HG02623 (cell line): Measurements from ENCODE around the gene GSTO1.
A peak's percentile ranks its signal among the peaks of the same experiment; 100 is the strongest.

ENCODE experiments used
- ATAC-seq: cut with Tn5 transposase; IDR thresholded peaks from one replicate; pipeline ENCODE4 v1.9.1; 2021; ENCODE audit warnings: moderate library complexity; ENCODE audit not compliant: unreplicated experiment

Gene GSTO1

DNA sequence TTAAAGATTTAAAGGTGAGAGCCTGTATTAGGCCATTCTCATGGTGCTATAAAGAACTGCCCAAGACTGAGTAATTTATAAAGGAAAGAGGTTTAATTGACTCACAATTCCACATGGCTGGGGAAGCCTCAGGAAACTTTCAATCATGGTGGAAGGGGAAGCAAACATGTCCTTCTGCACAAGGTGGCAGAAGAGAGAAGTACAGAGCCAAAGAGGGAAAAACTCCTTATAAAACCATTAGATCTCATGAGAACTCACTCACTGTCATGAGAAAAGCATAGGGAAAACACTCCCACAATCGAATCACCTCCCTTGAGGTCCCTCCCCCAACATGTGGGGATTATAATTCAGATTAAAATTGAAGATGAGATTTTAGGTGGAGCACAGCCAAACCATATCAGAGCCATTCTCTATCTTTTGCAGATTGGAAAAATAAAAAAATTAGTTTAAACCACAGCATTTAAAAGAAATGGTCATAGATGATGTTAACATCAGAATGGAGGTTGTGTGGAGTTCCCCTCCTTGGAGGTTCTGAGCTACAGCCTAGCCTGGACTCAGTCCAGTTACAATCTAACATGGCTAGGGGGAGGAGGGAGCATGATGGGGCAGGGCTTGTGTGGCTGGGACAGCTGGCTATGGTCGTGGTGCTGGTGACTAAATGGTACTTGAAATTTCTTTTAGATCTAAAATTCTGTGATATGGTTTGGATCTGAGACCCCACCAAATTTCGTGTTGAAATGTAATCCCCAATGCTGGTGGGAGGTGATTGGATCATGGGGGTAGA, 47.4 kb downstream of the GSTO1 start:
- ATAC-seq: no peak

DNA sequence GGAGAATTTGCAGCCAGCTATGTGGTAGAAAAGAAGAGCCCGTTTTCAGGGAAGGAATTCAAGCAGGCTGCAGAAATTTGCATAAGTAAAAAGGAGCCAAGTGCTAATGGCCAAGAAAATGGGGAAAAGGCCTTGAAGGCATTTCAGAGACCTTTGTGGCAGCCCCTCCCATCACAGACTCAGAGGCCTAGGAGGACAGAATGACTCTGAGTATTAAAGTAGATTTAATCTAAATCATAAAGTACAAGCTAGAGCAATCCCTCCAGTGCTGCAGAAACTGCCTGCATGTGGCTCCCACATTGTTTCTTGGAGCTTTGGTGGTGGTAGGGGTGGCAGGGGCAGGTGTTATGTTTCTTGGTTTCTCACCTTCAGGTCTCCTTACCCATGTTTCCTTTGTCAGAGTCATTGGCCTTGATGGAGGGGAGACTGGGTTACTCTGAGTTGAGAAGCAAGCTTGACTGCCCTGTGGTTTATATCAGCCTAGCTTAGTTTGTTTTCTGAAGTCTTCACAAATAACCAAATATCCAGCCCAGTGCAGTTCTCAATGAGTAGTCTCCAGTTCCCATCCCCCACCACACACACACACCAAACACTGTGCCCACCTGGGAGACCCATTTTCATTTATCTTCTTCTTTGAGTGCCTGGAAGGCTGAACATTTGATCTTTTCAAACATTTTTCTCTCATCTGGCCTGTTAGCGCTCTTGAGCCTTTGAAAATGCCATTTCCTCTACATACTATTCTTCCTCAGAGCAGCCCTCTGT, 49.1 kb downstream of the GSTO1 start:
- no peak for ATAC-seq

DNA sequence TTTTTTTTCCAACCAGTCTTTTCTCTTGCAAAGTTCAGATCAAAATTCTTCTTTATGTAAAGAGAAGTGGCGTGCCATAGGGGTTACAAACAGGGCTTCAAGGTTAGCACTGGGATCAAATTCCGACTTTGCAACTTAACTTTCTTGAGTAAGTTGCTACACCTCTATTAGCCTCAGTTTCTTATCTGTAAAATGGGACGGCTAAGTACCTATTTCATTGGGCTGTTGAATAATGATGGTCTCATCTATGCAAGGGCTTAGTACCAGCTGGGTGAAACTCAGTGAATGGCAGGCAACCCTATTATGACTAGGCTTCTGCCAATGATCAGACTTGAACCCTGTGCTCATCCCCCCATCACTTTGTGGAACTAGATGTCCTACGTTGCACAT, 49.7 kb downstream of the GSTO1 start:
- ATAC-seq: no peak

DNA sequence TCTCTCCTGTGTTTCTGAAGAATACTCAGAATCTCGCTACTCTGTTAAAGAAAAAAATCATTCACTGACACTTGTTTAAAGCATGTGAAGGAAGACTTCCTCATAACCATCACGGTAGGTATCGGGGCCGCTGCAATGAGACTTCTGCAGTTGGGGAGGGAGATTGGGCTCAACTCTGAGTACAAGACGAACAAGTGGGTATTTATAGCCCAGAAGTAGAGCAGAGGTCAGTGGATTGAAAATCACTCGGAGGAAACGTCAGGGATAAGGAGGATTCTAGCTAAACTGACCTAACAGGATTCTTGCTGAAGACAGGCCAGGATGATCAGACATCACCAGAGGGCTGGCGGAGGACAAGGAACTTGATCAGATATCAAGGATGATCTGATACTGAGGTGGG, 50.2 kb downstream of the GSTO1 start:
- no peak for ATAC-seq

DNA sequence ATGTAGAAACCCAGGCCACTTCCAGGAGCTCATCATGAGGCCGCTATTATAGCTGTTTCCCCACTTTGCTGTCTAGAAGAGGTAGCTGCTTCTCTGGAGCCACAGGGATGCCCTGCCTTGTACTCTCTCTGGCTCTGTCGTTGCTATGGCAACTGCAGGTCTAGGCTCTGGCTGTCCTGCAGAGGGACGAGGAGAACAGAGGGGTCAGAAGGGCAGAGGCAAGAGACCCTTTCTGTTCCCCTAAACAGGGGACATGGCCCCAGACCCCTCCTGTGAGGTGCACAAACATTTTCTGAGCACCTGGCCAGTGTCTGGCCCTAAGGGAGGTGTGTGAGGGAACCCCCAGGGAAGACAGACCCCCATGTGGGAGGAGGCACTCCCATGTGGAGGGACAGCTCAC, 52.2 kb downstream of the GSTO1 start:
- ATAC-seq: no peak

DNA sequence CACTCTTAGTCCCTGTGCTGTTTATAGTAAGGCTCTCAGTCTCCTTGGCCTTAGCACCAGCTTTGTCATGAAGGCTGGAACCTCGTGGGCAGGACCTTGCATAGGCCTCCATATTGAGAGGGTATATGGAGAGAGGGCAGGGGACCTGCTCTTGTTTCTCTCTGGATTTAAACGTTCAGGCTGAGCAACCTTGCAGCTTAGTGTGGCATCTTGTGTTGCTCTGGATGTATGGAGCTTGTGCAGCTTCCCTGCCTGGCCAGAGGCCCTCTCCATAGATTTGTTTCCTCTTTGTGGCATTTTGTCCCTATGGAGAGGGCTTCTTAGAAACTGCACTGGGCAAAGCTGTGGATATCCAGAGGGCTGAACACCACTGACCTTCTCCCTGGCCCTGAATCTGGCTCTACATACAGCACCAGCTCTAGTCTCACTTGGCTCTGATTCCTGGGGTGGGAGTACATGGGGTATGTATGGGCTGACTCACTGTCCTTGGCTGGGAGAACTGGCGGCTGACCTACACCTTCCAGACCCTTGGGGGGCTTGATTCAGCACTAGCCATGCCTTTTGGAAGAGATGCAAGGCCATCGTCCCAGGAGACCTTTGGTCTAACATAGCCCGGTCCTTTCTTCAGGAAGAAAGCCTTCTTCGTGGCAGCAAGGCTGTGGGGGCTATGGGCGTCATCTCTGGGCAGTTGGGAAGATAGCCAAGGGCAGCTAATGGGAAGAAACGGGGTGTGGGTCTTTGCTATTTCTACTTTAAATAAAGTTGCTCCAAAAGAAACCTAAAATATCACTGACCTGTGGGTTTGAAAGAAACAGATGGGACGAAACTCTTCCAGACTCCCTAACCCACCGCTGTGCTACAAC, 53.1 kb downstream of the GSTO1 start:
- ATAC-seq: no peak

DNA sequence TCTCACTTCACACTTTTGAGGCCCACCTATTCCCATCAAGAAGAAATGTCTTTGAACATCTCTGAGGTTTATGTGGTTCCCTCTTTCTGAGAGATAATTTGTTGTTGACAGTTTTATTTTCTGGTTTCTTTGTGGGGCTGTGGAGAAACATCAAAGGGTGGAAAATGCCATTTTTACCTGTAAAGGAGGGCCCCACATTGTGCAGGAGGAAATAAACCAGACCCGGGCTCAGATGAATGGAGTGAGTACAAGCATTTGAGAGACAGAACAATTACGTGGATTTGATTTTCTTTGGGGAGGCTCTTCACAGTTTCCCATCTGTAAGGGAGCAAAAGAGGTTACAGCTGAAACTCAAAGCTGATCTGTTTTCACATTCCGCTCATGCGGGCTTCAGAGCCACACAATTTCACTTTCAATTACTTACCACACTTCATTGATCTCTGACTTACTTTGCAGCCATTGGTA, 53.8 kb downstream of the GSTO1 start:
- peak; percentile 66 for ATAC-seq

DNA sequence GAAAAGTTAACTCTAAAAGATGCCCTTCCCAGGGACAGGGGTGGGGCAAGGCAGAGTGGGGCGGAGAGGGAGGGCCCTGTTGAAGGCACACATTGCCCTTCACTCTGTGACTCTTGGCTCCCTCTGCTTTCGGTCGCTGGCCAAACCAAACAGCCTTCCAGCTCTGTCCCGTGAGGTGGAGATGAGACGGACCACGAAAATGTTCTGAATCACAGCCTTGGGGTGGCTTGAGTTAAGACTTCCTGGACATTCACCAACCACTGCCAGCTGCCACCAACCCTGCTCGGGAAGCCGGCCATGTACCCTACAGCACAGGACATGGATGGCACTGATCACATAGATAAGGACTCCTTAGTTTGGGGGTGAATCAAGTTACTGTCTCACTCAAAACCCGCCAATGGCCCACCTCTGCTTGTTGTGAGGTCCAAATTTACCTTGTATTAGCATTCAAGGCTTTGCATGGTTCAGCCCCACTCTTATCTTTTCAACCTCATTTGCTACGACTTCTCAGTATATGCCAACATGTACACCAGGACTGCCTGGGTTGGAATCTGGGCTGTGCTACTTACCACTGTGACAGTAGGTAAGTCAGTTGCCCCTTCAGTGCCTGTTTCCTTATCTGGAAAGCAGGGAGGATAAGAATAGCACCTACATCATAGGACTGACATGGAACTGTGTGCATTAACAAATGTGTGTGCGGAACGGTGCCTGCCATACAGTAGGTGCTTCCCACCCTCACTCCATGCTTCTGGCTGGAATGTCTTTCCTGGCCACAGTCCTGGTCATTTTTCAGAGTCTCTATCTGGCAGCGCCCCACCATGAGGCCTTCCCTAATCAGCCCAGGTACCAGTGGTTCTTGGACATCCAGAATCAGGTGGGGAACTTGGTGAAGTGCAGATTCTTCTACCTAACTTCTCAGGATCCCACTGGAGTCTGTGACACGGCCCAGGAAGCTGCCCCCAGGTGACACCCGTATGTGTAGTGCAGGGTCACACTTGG, 55.6 kb downstream of the GSTO1 start:
- no peak for ATAC-seq

DNA sequence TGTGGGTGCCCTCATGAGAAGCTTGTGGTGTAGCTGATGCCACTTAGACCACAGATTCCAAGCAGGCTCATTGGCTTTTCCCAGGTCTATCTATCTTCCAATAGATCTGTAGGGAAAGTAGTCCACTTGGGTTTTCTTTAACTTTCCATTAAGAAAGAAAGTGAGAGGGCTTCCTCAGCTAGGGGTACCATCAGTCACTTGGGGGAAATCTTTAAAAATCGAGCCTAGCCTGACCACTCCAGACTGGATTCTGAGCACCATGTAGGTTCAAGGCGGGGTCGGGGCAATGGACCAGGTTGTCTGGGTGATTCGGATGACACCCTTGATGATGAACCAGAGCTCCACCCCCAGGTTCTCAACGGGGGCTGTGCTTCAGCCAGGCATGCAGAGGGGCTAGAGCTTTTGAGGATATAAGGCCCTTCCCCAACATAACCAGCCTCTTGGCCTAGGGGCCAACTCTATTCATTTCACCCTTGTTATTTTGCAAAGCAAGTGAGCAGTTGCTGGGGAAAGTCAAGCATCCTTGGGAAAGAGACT, 56.6 kb downstream of the GSTO1 start:
- no peak for ATAC-seq

DNA sequence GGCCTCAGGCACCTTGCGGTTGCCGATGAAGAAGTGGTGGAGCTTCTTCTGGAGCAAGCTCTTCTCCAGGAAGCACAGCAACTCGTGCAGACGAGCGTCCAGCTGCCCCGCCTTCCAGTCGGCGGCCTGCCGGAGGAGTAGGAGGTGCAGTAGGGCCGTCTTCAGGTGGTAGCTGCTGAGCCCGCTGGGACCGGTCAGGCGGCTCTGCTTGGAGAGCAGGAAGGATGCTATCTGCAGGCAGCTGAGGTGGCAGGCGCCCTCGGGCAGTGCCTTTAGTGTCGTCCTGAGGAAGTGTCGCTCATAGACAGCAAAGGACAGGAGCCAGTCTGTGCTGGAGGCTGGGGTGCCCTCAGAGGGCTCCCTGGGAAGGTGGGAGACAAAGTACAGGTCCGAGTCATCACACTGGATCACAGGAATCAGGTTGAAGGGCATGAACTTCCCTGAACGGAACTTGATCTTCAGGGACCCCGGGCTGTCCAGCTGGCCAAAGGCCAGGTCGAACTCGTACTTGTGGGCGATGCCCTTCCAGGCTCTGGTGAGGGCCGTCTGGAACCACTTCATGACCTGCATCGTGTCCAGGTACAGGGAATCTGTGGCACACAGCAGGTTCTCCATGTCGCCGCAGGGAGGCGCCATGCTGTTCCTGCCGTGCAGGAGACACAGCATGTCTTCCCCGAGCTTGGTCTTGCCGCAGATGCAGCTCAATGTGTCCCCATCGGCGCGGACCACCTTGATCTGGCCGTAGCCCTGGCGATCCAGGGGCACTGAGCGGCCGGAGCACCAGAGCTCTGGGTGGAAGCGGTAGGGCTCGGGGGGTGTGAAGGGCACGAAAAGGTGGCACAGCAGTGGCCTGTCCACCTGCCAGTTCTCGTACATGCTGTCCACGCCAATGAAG, 60.1 kb downstream of the GSTO1 start:
- no peak for ATAC-seq

DNA sequence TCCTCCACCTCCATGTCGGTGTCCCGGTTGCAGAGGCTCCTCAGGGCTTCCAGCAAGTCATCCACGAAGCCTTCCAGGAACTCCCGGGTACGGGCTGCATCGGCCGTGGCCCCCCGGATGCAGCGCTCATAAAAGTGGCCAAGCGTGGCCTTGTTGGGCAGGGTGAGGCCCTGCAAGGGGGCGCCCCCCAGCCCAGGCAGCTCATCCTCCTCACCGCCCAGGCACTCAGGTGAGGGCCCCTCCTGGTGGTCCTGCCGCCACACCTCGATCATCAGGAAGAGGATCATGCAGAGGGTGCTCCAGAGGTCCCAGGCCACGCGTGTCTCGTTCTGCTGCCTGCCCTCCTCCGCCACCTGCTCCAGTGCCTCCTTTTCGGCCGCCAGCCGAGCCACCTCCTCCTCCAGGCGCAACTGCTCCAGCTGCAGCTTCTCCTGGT, 60.8 kb downstream of the GSTO1 start:
- no peak for ATAC-seq

DNA sequence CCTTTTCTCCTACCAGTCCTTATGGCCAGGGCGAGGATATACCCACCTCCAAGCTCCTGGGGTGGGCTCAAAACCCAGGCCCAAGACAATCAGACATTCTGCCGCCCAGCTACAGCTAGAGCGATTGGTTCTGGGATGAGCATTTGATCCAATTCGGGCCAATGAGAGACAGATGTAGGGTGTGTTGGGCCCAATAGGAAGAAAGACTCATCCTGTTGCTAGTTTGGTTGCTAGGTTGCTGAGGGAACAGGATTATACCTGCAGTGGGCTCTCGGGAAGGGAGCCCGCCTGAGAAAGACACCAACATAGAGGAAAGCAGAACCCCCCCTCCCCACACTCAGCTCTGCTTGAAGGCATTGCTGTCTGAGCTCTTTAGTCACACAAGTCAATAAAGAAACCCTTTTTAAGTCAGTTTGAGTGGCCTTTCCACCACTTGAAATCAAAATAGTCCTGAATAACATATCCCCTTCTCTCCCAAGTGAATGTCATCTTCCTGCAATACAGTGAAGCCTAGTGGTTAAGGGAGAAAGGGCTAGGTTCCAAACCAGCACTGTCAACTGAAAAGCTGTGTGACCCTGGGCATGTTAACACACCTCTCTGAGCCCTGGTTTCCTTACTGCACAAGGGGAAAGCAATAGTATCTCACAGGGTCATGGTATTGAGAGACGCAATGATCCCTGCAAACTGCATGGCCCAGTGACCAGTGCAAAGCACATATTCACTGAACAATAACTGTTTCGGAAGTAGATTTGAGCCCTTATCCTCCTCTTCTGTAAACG, 61.8 kb downstream of the GSTO1 start:
- ATAC-seq: no peak
